Bronchial epithelial cell (primary cell): ENCODE results near the gene PJA2. TPM values are rescaled to one million over a fixed set of nuclear protein-coding genes. Genes with fewer than 3 reads are reported as not detected.
"Not testable (repeated sequence)": the region's sequence is repeated elsewhere in the genome, so short reads cannot be mapped to it uniquely, and the experiment has no call there.

Source experiments
- DNase-seq: peaks from one replicate; pipeline ENCODE4 v3.0.0-alpha.2; 2010; ENCODE audit warnings: low read depth
- FAIRE-seq: peaks from 2 replicates; lab custom pipeline; 2011; peaks lifted over from hg19 to GRCh38; lab: Jason Lieb, UNC
- H3K27me3 ChIP-seq: 2 replicates; pipeline ENCODE4 v1.5.1; 2011; ENCODE audit warnings: low read length; ENCODE audit not compliant: control insufficient read depth, insufficient read depth
- H3K36me3 ChIP-seq: 2 replicates; pipeline ENCODE4 v1.5.1; 2011; ENCODE audit warnings: low read length; ENCODE audit not compliant: control insufficient read depth, insufficient read depth
- H3K4me3 ChIP-seq: 2 replicates; pipeline ENCODE4 v1.5.1; 2011; ENCODE audit warnings: mild to moderate bottlenecking, low read depth, low read length, control low read depth
- total RNA-seq: library from RNA; depleted of rRNA; stranded (reverse); fragments of >200 nt; gene quantifications from 2 replicates; pipeline ENCODE4 v1.2.1, GENCODE V29; 2014
- TF ChIP-seq, protein P1 (sequence below): IDR thresholded peaks from 2 replicates; pipeline ENCODE4 v1.5.1; 2011; ENCODE audit warnings: mild to moderate bottlenecking, moderate library complexity, low read length, control low read depth, inconsistent platforms; ENCODE audit not compliant: insufficient read depth, severe bottlenecking

The PJA2 gene
- total RNA-seq, 1 donor from 2014 or later = 50.3 TPM

DNA sequence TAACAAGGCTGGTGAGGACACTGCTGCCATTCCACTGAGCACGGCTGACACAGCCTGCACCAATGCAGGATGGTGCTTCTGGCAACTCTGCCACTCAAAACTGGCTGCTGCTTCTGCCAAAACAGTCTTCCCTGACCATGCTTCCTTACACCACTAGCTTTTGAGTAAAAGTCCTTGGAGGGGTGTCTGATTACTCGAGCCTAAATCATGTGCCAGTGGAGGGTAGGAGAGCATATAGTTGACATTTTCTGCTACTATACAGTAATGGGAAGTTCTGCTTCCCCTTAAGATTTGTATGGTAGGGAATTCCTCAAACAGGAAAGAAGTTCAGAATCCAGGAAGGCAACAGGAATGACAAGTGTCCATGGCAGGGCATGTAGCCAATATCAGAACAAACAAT, 12.2 kb upstream of the PJA2 start:
- Histone ChIP-seq H3K27me3 (no peaks in the 10 kb centered on the region), H3K36me3 (no peaks in the 10 kb centered on the region), H3K4me3 (no peak overlapping the region)
- no peak for FAIRE-seq
- DNase-seq = no peak
- TF ChIP-seq, protein P1, sequence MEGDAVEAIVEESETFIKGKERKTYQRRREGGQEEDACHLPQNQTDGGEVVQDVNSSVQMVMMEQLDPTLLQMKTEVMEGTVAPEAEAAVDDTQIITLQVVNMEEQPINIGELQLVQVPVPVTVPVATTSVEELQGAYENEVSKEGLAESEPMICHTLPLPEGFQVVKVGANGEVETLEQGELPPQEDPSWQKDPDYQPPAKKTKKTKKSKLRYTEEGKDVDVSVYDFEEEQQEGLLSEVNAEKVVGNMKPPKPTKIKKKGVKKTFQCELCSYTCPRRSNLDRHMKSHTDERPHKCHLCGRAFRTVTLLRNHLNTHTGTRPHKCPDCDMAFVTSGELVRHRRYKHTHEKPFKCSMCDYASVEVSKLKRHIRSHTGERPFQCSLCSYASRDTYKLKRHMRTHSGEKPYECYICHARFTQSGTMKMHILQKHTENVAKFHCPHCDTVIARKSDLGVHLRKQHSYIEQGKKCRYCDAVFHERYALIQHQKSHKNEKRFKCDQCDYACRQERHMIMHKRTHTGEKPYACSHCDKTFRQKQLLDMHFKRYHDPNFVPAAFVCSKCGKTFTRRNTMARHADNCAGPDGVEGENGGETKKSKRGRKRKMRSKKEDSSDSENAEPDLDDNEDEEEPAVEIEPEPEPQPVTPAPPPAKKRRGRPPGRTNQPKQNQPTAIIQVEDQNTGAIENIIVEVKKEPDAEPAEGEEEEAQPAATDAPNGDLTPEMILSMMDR = no peak

DNA sequence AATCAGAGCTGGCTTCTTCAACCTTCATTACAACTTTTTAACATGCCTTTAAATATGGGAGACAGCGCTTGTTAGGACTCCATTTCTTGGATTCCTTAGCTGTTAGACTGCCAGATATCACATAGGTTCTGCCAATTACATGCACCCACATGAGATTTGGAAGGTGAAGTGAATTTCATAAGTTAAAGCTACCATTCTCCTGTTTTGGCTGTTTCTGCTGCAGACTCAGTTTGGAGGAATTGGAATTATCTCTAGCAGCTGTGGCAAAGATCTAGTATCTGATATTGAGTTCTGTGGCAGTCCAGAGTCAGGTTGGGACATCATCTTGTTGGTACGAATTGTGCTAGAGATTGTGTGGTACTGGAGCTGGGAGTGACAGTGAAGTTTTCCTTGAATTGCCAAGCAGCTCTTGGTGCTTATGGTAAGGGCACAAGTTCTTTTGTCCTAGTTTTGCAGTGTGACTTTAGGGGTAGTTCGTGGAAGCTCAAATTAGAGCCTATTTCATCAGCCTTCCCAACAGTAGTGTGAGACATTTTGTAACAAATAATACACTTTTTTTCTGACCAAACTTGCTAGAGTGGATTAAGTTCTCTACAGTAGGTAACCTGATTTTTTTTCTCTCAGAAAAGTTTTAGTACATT, 9.1 kb upstream of the PJA2 start:
- H3K4me3 ChIP-seq = no peak overlapping the region
- TF ChIP-seq, protein P1 = no peak
- FAIRE-seq (no peak), DNase-seq (no peak)
- no peaks in the 10 kb centered on the region for H3K27me3 ChIP-seq
- H3K36me3 ChIP-seq = no peaks in the 10 kb centered on the region

DNA sequence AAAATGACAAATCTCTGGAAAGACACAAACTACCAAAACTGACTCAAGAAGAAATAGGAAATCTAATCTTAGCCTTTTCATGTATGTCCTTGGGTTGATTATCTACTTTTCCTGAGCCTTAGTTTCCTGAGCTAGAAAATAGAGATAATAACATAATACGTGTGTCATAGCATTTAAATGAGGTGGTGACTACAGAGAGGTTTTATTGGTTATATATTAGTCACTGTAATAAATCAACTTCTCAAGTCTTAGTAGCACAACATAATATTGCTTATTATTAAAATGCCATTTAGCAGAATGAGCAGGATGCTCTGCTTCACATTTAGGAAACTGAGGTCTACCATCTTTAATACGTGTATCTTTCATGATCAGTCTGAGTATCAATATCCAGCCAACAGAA, 7.1 kb upstream of the PJA2 start:
- FAIRE-seq (no peak), DNase-seq (no peak)
- H3K4me3 ChIP-seq = no peak overlapping the region
- TF ChIP-seq, protein P1 = no peak
- no peaks in the 10 kb centered on the region for H3K36me3 ChIP-seq
- H3K27me3 ChIP-seq = no peaks in the 10 kb centered on the region

DNA sequence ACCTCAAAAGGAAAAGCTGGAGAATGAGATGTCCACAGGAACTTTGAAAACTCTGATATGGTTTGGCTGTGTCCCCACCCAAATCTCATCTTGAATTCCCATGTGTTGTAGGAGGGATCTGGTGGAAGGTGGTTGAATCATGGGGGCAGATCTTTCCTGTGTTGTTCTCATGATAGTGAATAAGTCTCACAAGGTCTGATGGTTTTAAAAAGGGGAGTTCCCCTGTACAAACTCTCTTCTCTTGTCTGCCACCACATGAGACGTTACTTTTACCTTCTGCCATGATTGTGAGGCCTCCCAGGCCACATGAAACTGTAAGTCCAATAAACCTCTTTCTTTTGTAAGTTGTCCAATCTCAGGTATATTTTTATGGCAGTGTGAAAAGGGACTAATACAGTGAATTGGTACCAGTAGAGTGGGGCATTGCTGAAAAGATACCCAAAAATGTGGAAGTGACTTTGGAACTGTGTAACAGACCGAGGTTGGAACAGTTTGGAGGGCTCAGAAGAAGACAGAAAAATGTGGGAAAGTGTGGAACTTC, 4.2 kb upstream of the PJA2 start:
- not testable (repeated sequence) for DNase-seq, FAIRE-seq

DNA sequence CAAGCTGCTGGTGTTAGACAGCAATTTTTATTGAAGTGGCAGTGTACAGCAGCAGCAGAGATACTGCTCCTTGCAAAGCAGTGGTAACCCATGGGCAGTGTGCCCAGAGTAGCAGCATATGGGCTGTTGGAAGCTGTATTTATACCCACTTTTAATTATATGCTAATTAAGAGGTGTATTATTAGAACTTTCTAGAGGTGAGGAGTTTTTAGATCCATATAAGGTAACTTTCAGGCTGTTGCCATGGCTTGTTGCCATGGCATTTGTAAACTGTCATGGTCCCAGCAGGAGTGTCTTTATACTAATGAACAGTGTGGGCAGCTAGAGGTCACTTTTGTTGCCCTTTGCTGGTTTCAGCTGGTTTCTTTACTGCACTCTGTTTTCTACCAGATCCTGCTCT, 3.7 kb upstream of the PJA2 start:
- TF ChIP-seq, protein P1 = no peak

More for the DNA sequence above, 4.2 kb upstream of the PJA2 start:
- not testable (repeated sequence) for H3K27me3 ChIP-seq, H3K4me3 ChIP-seq, H3K36me3 ChIP-seq

DNA sequence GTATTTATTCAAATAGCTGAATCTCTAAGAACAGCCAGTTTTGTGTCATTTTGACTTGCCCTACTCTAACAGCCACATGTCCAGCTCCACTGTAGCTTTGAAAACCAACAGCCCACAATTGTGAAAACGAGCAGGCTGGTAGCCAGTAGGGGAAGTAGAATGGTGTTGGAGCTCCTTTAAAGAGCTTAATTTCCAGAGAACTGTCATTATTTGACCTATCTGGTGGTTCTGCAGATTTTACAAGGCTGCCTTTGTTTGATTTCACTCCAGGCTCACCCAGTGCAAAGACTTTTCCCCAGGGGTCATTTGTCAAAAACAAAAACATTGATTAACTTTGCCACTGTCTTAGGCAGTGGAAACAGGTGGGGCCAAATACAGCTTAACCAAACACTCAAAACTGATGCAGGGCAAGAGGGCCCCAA, 3.2 kb upstream of the PJA2 start:
- FAIRE-seq = no peak
- no peaks in the 10 kb centered on the region for H3K27me3 ChIP-seq

More for the DNA sequence above, 3.7 kb upstream of the PJA2 start:
- FAIRE-seq (no peak), DNase-seq (no peak)
- Histone ChIP-seq H3K36me3 (no peaks in the 10 kb centered on the region), H3K27me3 (no peaks in the 10 kb centered on the region), H3K4me3 (no peak overlapping the region)

More for the DNA sequence above, 3.2 kb upstream of the PJA2 start:
- TF ChIP-seq, protein P1 = no peak
- no peak for DNase-seq
- H3K36me3 ChIP-seq = no peaks in the 10 kb centered on the region
- H3K4me3 ChIP-seq = no peak overlapping the region
